Measurements from ENCODE around the gene VAV3. TPM values are rescaled to one million over a fixed set of nuclear protein-coding genes. Genes with fewer than 3 reads are reported as not detected.

Gene VAV3
- total and polyA plus RNA-seq, 2 of the 8 experiments (the other 6 are each of a cell fraction or from before 2014, with no cell fraction given): 2.9 to 7.9 TPM

DNA sequence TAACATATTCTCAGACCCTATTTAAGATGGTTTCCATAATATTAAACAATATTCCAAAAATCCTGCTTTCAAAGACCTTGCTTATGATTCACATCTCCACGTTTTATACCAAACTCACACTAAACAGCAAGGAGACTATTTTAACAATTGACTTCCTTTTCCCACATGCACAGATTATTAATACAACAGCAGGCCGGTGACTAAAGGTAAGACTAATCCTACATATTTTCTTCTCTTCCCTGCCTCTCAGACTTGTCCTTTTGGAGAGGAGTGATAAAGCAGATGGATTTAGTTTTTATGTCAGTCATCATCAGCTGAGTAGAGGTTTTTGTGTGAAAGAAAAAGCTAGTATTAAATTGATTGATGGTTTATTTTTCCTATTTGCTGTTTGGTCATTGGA, 423.6 kb downstream of the VAV3 start (continued):
- TF ChIP-seq, protein P1, sequence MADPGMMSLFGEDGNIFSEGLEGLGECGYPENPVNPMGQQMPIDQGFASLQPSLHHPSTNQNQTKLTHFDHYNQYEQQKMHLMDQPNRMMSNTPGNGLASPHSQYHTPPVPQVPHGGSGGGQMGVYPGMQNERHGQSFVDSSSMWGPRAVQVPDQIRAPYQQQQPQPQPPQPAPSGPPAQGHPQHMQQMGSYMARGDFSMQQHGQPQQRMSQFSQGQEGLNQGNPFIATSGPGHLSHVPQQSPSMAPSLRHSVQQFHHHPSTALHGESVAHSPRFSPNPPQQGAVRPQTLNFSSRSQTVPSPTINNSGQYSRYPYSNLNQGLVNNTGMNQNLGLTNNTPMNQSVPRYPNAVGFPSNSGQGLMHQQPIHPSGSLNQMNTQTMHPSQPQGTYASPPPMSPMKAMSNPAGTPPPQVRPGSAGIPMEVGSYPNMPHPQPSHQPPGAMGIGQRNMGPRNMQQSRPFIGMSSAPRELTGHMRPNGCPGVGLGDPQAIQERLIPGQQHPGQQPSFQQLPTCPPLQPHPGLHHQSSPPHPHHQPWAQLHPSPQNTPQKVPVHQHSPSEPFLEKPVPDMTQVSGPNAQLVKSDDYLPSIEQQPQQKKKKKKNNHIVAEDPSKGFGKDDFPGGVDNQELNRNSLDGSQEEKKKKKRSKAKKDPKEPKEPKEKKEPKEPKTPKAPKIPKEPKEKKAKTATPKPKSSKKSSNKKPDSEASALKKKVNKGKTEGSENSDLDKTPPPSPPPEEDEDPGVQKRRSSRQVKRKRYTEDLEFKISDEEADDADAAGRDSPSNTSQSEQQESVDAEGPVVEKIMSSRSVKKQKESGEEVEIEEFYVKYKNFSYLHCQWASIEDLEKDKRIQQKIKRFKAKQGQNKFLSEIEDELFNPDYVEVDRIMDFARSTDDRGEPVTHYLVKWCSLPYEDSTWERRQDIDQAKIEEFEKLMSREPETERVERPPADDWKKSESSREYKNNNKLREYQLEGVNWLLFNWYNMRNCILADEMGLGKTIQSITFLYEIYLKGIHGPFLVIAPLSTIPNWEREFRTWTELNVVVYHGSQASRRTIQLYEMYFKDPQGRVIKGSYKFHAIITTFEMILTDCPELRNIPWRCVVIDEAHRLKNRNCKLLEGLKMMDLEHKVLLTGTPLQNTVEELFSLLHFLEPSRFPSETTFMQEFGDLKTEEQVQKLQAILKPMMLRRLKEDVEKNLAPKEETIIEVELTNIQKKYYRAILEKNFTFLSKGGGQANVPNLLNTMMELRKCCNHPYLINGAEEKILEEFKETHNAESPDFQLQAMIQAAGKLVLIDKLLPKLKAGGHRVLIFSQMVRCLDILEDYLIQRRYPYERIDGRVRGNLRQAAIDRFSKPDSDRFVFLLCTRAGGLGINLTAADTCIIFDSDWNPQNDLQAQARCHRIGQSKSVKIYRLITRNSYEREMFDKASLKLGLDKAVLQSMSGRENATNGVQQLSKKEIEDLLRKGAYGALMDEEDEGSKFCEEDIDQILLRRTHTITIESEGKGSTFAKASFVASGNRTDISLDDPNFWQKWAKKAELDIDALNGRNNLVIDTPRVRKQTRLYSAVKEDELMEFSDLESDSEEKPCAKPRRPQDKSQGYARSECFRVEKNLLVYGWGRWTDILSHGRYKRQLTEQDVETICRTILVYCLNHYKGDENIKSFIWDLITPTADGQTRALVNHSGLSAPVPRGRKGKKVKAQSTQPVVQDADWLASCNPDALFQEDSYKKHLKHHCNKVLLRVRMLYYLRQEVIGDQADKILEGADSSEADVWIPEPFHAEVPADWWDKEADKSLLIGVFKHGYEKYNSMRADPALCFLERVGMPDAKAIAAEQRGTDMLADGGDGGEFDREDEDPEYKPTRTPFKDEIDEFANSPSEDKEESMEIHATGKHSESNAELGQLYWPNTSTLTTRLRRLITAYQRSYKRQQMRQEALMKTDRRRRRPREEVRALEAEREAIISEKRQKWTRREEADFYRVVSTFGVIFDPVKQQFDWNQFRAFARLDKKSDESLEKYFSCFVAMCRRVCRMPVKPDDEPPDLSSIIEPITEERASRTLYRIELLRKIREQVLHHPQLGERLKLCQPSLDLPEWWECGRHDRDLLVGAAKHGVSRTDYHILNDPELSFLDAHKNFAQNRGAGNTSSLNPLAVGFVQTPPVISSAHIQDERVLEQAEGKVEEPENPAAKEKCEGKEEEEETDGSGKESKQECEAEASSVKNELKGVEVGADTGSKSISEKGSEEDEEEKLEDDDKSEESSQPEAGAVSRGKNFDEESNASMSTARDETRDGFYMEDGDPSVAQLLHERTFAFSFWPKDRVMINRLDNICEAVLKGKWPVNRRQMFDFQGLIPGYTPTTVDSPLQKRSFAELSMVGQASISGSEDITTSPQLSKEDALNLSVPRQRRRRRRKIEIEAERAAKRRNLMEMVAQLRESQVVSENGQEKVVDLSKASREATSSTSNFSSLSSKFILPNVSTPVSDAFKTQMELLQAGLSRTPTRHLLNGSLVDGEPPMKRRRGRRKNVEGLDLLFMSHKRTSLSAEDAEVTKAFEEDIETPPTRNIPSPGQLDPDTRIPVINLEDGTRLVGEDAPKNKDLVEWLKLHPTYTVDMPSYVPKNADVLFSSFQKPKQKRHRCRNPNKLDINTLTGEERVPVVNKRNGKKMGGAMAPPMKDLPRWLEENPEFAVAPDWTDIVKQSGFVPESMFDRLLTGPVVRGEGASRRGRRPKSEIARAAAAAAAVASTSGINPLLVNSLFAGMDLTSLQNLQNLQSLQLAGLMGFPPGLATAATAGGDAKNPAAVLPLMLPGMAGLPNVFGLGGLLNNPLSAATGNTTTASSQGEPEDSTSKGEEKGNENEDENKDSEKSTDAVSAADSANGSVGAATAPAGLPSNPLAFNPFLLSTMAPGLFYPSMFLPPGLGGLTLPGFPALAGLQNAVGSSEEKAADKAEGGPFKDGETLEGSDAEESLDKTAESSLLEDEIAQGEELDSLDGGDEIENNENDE (IDR thresholded peaks at IDR 0.05; ENCODE audit: insufficient replicate concordance, low read length): no peak
- no peak for TF ChIP-seq TBP (IDR thresholded peaks at IDR 0.05; ENCODE audit: low read depth, low read length)
